AG04450 (cell line): ENCODE results near the gene WLS. TPM values are rescaled to one million over a fixed set of nuclear protein-coding genes. Genes with fewer than 3 reads are reported as not detected.

ENCODE experiments used
- CTCF ChIA-PET: fragments of 300-600, 350-600 bp; formaldehyde crosslinking; extraction: SDS; loops from one replicate; lab custom pipeline; 2022; ENCODE audit warnings: antibody characterized with exemption, inconsistent platforms; lab: Charles Lee
- POLR2A ChIA-PET: fragments of 350-600 bp; formaldehyde crosslinking; extraction: SDS; loops from one replicate; lab custom pipeline; 2021; ENCODE audit warnings: antibody characterized with exemption, inconsistent platforms; lab: Yijun Ruan, JAX
- DNase-seq: peaks from one replicate; pipeline ENCODE4 v3.0.0-alpha.2; 2011; ENCODE audit warnings: low read depth, low spot score
- H3K27ac ChIP-seq: one replicate; pipeline ENCODE4 v1.5.1; 2012; ENCODE audit warnings: low read depth, low read length, control low read depth
- H3K27me3 ChIP-seq: one replicate; pipeline ENCODE4 v1.6.0; 2012; ENCODE audit warnings: low read length; ENCODE audit not compliant: control insufficient read depth, insufficient read depth
- H3K4me3 ChIP-seq: 2 replicates; pipeline ENCODE4 v1.5.1; 2011; ENCODE audit warnings: mild to moderate bottlenecking, low read depth, low read length, control low read depth
- H3K9me3 ChIP-seq: 2 replicates; pipeline ENCODE4 v1.5.1; 2012; ENCODE audit warnings: low read length; ENCODE audit not compliant: control insufficient read depth, insufficient read depth
- CTCF ChIP-seq: IDR thresholded peaks from 2 replicates; pipeline ENCODE4 v1.5.1; 2011; ENCODE audit warnings: low read depth, low read length, control low read depth, inconsistent platforms
- polyA plus RNA-seq: library from polyadenylated mRNA; depleted of rRNA; stranded (reverse); fragments of >200 nt; gene quantifications from 2 replicates; pipeline ENCODE4 v1.2.3, GENCODE V29; 2011

WLS gene
- polyA plus RNA-seq, 1 experiment: 391 TPM

- Histone ChIP-seq H3K4me3 (no peak overlapping the region), H3K27me3 (no peaks in the 10 kb centered on the region), H3K27ac (no peak overlapping the region), H3K9me3 (no peaks in the 10 kb centered on the region)
- no peak for DNase-seq
- CTCF ChIA-PET: interaction anchor here (0.6 to 1.0 kb wide), 2 partner anchors 125 to 210 kb away, joined by 3 to 4 read pairs; no protein-coding TSS in a partner anchor
- no peak for TF ChIP-seq CTCF
- POLR2A ChIA-PET: interaction anchor here (0.9 kb wide), 1 partner anchor 8 kb away, joined by 3 read pairs; no protein-coding TSS in a partner anchor
Observed at GRCh38 chr1:68196676-68197075, 35.6 kb downstream of the WLS start.

GRCh38 chr1:68191717-68192116, 40.6 kb downstream of the WLS start:
- Histone ChIP-seq H3K4me3 (no peak overlapping the region), H3K27me3 (no peaks in the 10 kb centered on the region), H3K9me3 (peaks cover 5% of the 10 kb centered on the region; the same call in 1 of the 2 replicates), H3K27ac (no peak overlapping the region)
- POLR2A ChIA-PET: interaction anchor here (1.5 kb wide), 1 partner anchor 9 kb away, joined by 6 read pairs; no protein-coding TSS in a partner anchor
- CTCF ChIA-PET: no interaction called here
- no peak for DNase-seq
- no peak for TF ChIP-seq CTCF

GRCh38 chr1:68188644-68189340, 43.5 kb downstream of the WLS start:
- CTCF ChIA-PET: interaction anchor here (1.4 kb wide), 1 partner anchor 14 kb away, joined by 8 read pairs; no protein-coding TSS in a partner anchor
- POLR2A ChIA-PET: interaction anchor here (0.6 to 2.3 kb wide), 3 partner anchors 8 to 15 kb away, joined by 3 to 9 read pairs (median 5); no protein-coding TSS in a partner anchor
- H3K4me3 ChIP-seq: peak overlapping the region; percentile 27
- peak overlapping the region; percentile 96 for H3K27ac ChIP-seq
- no peak for DNase-seq
- peaks cover 5% of the 10 kb centered on the region; the same call in 1 of the 2 replicates for H3K9me3 ChIP-seq
- no peak for TF ChIP-seq CTCF
- H3K27me3 ChIP-seq: no peaks in the 10 kb centered on the region

- Histone ChIP-seq H3K9me3 (peaks cover 5% of the 10 kb centered on the region; the same call in 1 of the 2 replicates), H3K27ac (peak overlapping the region; percentile 96), H3K27me3 (no peaks in the 10 kb centered on the region), H3K4me3 (no peak overlapping the region)
- POLR2A ChIA-PET: interaction anchor here (0.6 to 2.3 kb wide), 3 partner anchors 9 to 15 kb away, joined by 3 to 9 read pairs (median 5); no protein-coding TSS in a partner anchor
- CTCF ChIA-PET: interaction anchor here (1.0 to 2.1 kb wide), 4 partner anchors 11 to 133 kb away, joined by 3 to 10 read pairs (median 8); no protein-coding TSS in a partner anchor
- TF ChIP-seq CTCF: no peak
- peak; percentile 75 for DNase-seq
Observed at GRCh38 chr1:68188060-68188538, 44.2 kb downstream of the WLS start.
